Measurements from ENCODE around the gene SYNPO.

GRCh38 chr5:150599281-150599680, 41.2 kb upstream of the SYNPO start:
- TF ChIP-seq CTCF (conservative IDR thresholded peaks at IDR 0.05 in 1 of 2, IDR thresholded peaks at IDR 0.05 in 1 of 2; ENCODE audit: low read depth in 1 of 2, low read length in 2 of 2) = no peak
- TF ChIP-seq EZH2 (IDR thresholded peaks at IDR 0.05; ENCODE audit: low read length, missing control alignments) = no peak

Data from fibroblast of lung (primary cell).